GM12892 (cell line): ENCODE data around the gene RHOT2.

ENCODE experiments used
- POLR2A ChIP-seq: IDR thresholded peaks from 2 replicates; pipeline ENCODE4 v1.6.1; 2011; ENCODE audit warnings: low read depth, low read length, control low read depth
- POLR2AphosphoS5 ChIP-seq: IDR thresholded peaks from 2 replicates; pipeline ENCODE4 v1.6.1; 2011; ENCODE audit warnings: low read depth, low read length, control low read depth
- TAF1 ChIP-seq: IDR thresholded peaks from 2 replicates; pipeline ENCODE4 v1.6.1; 2011; ENCODE audit warnings: low read depth, mild to moderate bottlenecking, control low read depth, low read length, borderline replicate concordance

GRCh38 chr16:652454-653305, 15.3 kb upstream of the RHOT2 start:
- TF ChIP-seq POLR2A (no peak), POLR2AphosphoS5 (no peak), TAF1 (no peak)
